Stimulated activated naive CD4-positive, alpha-beta T cell (primary cell): ENCODE data around the gene RTTN.
A peak's percentile ranks its signal among the peaks of the same experiment; 100 is the strongest.

Source experiments
- DNase-seq, 6 experiments: peaks; one replicate each; lab custom pipeline; 2025; lab: John Stamatoyannopoulos, UW

The RTTN gene

GRCh38 chr18:70207181-70207580, 1.7 kb upstream of the RTTN start:
- DNase-seq: peak in 1 of 6 experiments; percentile 0

GRCh38 chr18:70200286-70200685, 5.2 kb downstream of the RTTN start:
- DNase-seq: no peak

- DNase-seq: no peak
These were observed 7.6 kb downstream of the RTTN start for GRCh38 chr18:70197844-70198243.

GRCh38 chr18:70197026-70197425, 8.5 kb downstream of the RTTN start:
- no peak for DNase-seq

GRCh38 chr18:70195852-70196434, 9.5 kb downstream of the RTTN start:
- DNase-seq: peak in 2 of 6 experiments; percentile 19 to 23

- DNase-seq: no peak
These were observed 10.4 kb downstream of the RTTN start for GRCh38 chr18:70195014-70195614.

GRCh38 chr18:70194227-70194890, 11.1 kb downstream of the RTTN start:
- no peak for DNase-seq

- DNase-seq: no peak
These were observed 15.0 kb downstream of the RTTN start for GRCh38 chr18:70190529-70190928.

- DNase-seq: no peak
These were observed 17.4 kb downstream of the RTTN start for GRCh38 chr18:70188113-70188512.

GRCh38 chr18:70183441-70183840, 22.0 kb downstream of the RTTN start:
- no peak for DNase-seq

- no peak for DNase-seq
These were observed 22.9 kb downstream of the RTTN start for GRCh38 chr18:70182548-70182947.

GRCh38 chr18:70181725-70182124, 23.8 kb downstream of the RTTN start:
- no peak for DNase-seq

GRCh38 chr18:70181015-70181414, 24.5 kb downstream of the RTTN start:
- DNase-seq: no peak

- DNase-seq: no peak
These were observed 28.9 kb downstream of the RTTN start for GRCh38 chr18:70176537-70176936.

- DNase-seq: no peak
These were observed 30.3 kb downstream of the RTTN start for GRCh38 chr18:70175216-70175615.

- no peak for DNase-seq
These were observed 33.3 kb downstream of the RTTN start for GRCh38 chr18:70172225-70172624.

GRCh38 chr18:70169747-70170146, 35.7 kb downstream of the RTTN start:
- no peak for DNase-seq

GRCh38 chr18:70166668-70167067, 38.8 kb downstream of the RTTN start:
- DNase-seq: no peak

GRCh38 chr18:70165936-70166335, 39.6 kb downstream of the RTTN start:
- DNase-seq: no peak

GRCh38 chr18:70160073-70160678, 45.3 kb downstream of the RTTN start:
- no peak for DNase-seq

GRCh38 chr18:70158992-70159717, 46.3 kb downstream of the RTTN start:
- DNase-seq: no peak

- no peak for DNase-seq
These were observed 48.6 kb downstream of the RTTN start for GRCh38 chr18:70156886-70157285.
